IgD-negative memory B cell (primary cell): ENCODE measurements around the gene ACAD9. TPM values are rescaled to one million over a fixed set of nuclear protein-coding genes. Genes with fewer than 3 reads are reported as not detected.
A peak's percentile ranks its signal among the peaks of the same experiment; 100 is the strongest.
"Not testable (repeated sequence)": the region's sequence is repeated elsewhere in the genome, so short reads cannot be mapped to it uniquely, and the experiment has no call there.

Experiments used
- H3K27ac Mint-ChIP-seq, 3 donors: one replicate each; pipeline ENCODE4 v1.8.0; 2020 to 2022; ENCODE audit warnings: mild to moderate bottlenecking in 3 of 3, mixed read lengths in 3 of 3, moderate library complexity in 1 of 3
- H3K27me3 Mint-ChIP-seq: one replicate; pipeline ENCODE4 v1.8.0; 2021; ENCODE audit warnings: mixed read lengths
- H3K36me3 Mint-ChIP-seq: one replicate; pipeline ENCODE4 v1.8.0; 2020; ENCODE audit warnings: mild to moderate bottlenecking, mixed read lengths
- H3K4me1 Mint-ChIP-seq, 3 donors: one replicate each; pipeline ENCODE4 v1.8.0; 2020 to 2022; ENCODE audit warnings: mixed read lengths in 3 of 3, mild to moderate bottlenecking in 1 of 3
- H3K4me3 Mint-ChIP-seq, 4 donors: one replicate each; pipeline ENCODE4 v1.8.0; 2020 to 2022; ENCODE audit warnings: mild to moderate bottlenecking in 4 of 4, mixed read lengths in 4 of 4, moderate library complexity in 3 of 4
- H3K9me3 Mint-ChIP-seq, 3 donors: one replicate each; pipeline ENCODE4 v1.8.0; 2020 to 2021; ENCODE audit warnings: mixed read lengths in 3 of 3, mild to moderate bottlenecking in 1 of 3
- polyA plus RNA-seq: library from polyadenylated mRNA; unstranded; fragments of 300-500 nt; fragmentation: Illumina TruSeq; gene quantifications from one replicate; pipeline ENCODE4 v1.2.3, GENCODE V29; 2021

The ACAD9 gene
- polyA plus RNA-seq: 14.2 TPM

GRCh38 chr3:128879125-128879969 lies at the start of gene ACAD9:
Gene ACAD9, plus strand, starts transcription at chr3:128879620. Its CDS starts 72 bp downstream, at chr3:128879692.
- Mint-ChIP-seq H3K9me3 (no peaks in the 10 kb centered on the region), H3K36me3 (peaks cover 3% of the 10 kb centered on the region), H3K27me3 (peaks cover 1% of the 10 kb centered on the region), H3K4me3 (peak within 1 kb of the TSS; percentile 94 to 95 (median 94)), H3K4me1 (peaks cover 17 to 41% (median 28%) of the 10 kb centered on the region in 3 donors), H3K27ac (peak within 1 kb of the TSS; percentile 93 to 99 (median 95))

GRCh38 chr3:128829925-128830625 lies 49.3 kb upstream of the ACAD9 start:
- H3K27me3 Mint-ChIP-seq, H3K9me3 Mint-ChIP-seq, H3K27ac Mint-ChIP-seq, H3K4me3 Mint-ChIP-seq, H3K4me1 Mint-ChIP-seq, H3K36me3 Mint-ChIP-seq: not testable (repeated sequence)

GRCh38 chr3:128830762-128831161 lies 48.7 kb upstream of the ACAD9 start:
- not testable (repeated sequence) for H3K4me1 Mint-ChIP-seq, H3K9me3 Mint-ChIP-seq, H3K27ac Mint-ChIP-seq, H3K4me3 Mint-ChIP-seq, H3K36me3 Mint-ChIP-seq, H3K27me3 Mint-ChIP-seq

- not testable (repeated sequence) for H3K36me3 Mint-ChIP-seq, H3K27me3 Mint-ChIP-seq, H3K9me3 Mint-ChIP-seq, H3K27ac Mint-ChIP-seq, H3K4me1 Mint-ChIP-seq, H3K4me3 Mint-ChIP-seq
These were observed 46.4 kb upstream of the ACAD9 start for GRCh38 chr3:128832979-128833378.

- no peaks in the 10 kb centered on the region for H3K4me1 Mint-ChIP-seq
- no peak overlapping the region for H3K4me3 Mint-ChIP-seq
- no peaks in the 10 kb centered on the region for H3K36me3 Mint-ChIP-seq
- no peaks in the 10 kb centered on the region for H3K9me3 Mint-ChIP-seq
- H3K27ac Mint-ChIP-seq: no peak overlapping the region
- no peaks in the 10 kb centered on the region for H3K27me3 Mint-ChIP-seq
These were observed 44.3 kb upstream of the ACAD9 start for GRCh38 chr3:128835096-128835495.

- peaks cover 4 to 10% (median 7%) of the 10 kb centered on the region in 3 donors for H3K4me1 Mint-ChIP-seq
- no peaks in the 10 kb centered on the region for H3K27me3 Mint-ChIP-seq
- H3K9me3 Mint-ChIP-seq: no peaks in the 10 kb centered on the region
- peak overlapping the region in 1 of 3 donors; percentile 79 for H3K27ac Mint-ChIP-seq
- no peak overlapping the region for H3K4me3 Mint-ChIP-seq
- no peaks in the 10 kb centered on the region for H3K36me3 Mint-ChIP-seq
These were observed 37.2 kb upstream of the ACAD9 start for GRCh38 chr3:128841926-128842920.

GRCh38 chr3:128844502-128844901 lies 34.9 kb upstream of the ACAD9 start:
- H3K27ac Mint-ChIP-seq: peak overlapping the region in 1 of 3 donors; percentile 12
- no peaks in the 10 kb centered on the region for H3K36me3 Mint-ChIP-seq
- H3K27me3 Mint-ChIP-seq: no peaks in the 10 kb centered on the region
- no peaks in the 10 kb centered on the region for H3K9me3 Mint-ChIP-seq
- peaks cover 4 to 10% (median 7%) of the 10 kb centered on the region in 3 donors for H3K4me1 Mint-ChIP-seq
- peak overlapping the region in 2 of 4 donors; percentile 30 to 77 for H3K4me3 Mint-ChIP-seq

- Mint-ChIP-seq H3K4me1 (peaks cover 4 to 10% (median 7%) of the 10 kb centered on the region in 3 donors), H3K27me3 (no peaks in the 10 kb centered on the region), H3K9me3 (no peaks in the 10 kb centered on the region), H3K36me3 (no peaks in the 10 kb centered on the region), H3K4me3 (peak overlapping the region; percentile 41 to 91 (median 82)), H3K27ac (peak overlapping the region in 2 of 3 donors; percentile 85 to 88)
These were observed 34.2 kb upstream of the ACAD9 start for GRCh38 chr3:128845119-128845777.

- Mint-ChIP-seq H3K36me3 (no peaks in the 10 kb centered on the region), H3K27me3 (no peaks in the 10 kb centered on the region), H3K4me3 (peak overlapping the region; percentile 77 to 91 (median 88)), H3K9me3 (no peaks in the 10 kb centered on the region), H3K4me1 (peaks cover 4 to 10% (median 7%) of the 10 kb centered on the region in 3 donors), H3K27ac (peak overlapping the region in 2 of 3 donors; percentile 85 to 92)
These were observed 33.5 kb upstream of the ACAD9 start for GRCh38 chr3:128845778-128846485.

- H3K4me3 Mint-ChIP-seq: peak overlapping the region; percentile 37 to 91 (median 88)
- H3K27ac Mint-ChIP-seq: peak overlapping the region in 1 of 3 donors; percentile 92
- no peaks in the 10 kb centered on the region for H3K27me3 Mint-ChIP-seq
These were observed 32.9 kb upstream of the ACAD9 start for GRCh38 chr3:128846486-128846891.

GRCh38 chr3:128847666-128848370 lies 31.6 kb upstream of the ACAD9 start:
- Mint-ChIP-seq H3K27ac (no peak overlapping the region), H3K36me3 (no peaks in the 10 kb centered on the region), H3K9me3 (no peaks in the 10 kb centered on the region), H3K4me3 (peak overlapping the region in 2 of 4 donors; percentile 20 to 30), H3K4me1 (peaks cover 4 to 10% (median 7%) of the 10 kb centered on the region in 3 donors), H3K27me3 (no peaks in the 10 kb centered on the region)

More at GRCh38 chr3:128846486-128846891, 32.9 kb upstream of the ACAD9 start:
- Mint-ChIP-seq H3K4me1 (peaks cover 4 to 10% (median 7%) of the 10 kb centered on the region in 3 donors), H3K36me3 (no peaks in the 10 kb centered on the region), H3K9me3 (no peaks in the 10 kb centered on the region)

GRCh38 chr3:128848936-128849335 lies 30.5 kb upstream of the ACAD9 start:
- Mint-ChIP-seq H3K9me3 (peaks cover 0 to 3% (median 0%) of the 10 kb centered on the region in 3 donors), H3K4me3 (no peak overlapping the region), H3K36me3 (no peaks in the 10 kb centered on the region), H3K4me1 (peaks cover 4 to 10% (median 7%) of the 10 kb centered on the region in 3 donors), H3K27ac (no peak overlapping the region), H3K27me3 (no peaks in the 10 kb centered on the region)

- Mint-ChIP-seq H3K4me3 (no peak overlapping the region), H3K9me3 (peaks cover 3 to 12% (median 7%) of the 10 kb centered on the region in 3 donors), H3K27ac (no peak overlapping the region), H3K4me1 (peaks cover 4 to 8% (median 7%) of the 10 kb centered on the region in 3 donors), H3K36me3 (peaks cover 1% of the 10 kb centered on the region), H3K27me3 (no peaks in the 10 kb centered on the region)
These were observed 29.4 kb upstream of the ACAD9 start for GRCh38 chr3:128849911-128850455.
